Hematopoietic multipotent progenitor cell treated with erythropoietin and hydrocortisone succinate and interleukin-3 and kit ligand, for 8 days (in vitro differentiated cells): ENCODE measurements around the gene ZNF674.
"Not testable (repeated sequence)": the region's sequence is repeated elsewhere in the genome, so short reads cannot be mapped to it uniquely, and the experiment has no call there.

Experiments used
- DNase-seq: peaks from one replicate; pipeline ENCODE4 v3.0.0-alpha.2; 2015

Gene ZNF674

GRCh38 chrX:46461660-46462191 lies 83.5 kb downstream of the ZNF674 start:
- no peak for DNase-seq

DNA sequence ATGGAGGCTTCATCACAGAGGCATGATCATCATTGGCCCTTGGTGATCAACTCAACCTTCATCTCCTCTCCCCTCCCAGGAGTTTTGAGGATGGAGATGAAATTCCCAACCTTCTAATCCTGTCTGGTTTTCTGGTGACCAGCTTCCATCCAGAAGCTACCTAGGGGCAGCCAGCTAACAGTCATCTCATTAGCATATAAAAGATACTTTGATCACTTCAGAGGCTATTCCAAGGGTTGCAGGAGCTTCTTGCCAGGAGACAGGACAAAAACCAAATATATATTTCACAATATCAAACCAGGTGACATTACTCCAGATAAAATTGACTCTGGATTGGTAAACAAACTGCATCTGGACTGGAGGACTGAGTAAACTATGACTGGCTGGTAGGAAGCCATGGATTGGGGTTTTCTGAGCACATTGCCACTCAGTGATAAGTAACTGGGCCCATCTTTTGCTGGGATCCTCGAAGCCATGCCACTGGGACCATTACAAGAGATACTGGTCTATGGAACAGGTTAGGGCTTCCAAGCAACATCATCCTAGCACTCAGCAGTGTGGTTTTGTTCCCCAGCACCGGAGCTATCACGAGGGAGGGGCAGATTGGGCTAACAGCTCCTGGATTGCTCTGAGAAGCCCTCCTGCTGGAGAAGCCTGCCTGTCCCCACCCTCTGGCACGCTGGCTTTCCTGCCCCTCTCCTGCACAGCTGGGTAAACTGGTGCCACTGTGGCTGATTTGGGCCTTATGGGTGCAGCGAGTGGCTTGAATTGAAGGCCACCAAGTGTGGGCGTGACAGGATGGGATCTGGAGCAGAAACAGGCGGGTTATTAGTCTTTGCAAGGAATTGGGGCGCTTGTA lies 84.2 kb downstream of the ZNF674 start:
- not testable (repeated sequence) for DNase-seq

DNA sequence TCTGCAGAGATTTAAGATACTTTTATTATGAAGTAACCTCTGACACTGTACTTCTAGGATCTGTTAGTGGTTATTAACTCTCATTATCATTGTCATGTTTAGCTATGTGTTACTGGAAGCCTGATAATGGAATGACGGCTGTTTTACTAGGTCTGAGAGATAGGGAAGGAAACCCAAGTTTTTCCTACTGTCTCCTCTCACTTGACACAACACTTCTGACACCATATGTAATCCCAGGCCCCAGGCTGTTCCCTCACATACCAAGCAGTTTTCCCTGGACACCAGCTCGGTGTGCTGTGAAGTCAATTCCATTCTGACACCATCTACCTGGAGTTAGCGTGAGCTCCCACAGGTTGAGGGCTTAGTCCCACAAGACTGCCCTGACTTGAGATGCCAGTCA lies 85.6 kb downstream of the ZNF674 start:
- DNase-seq: no peak

- DNase-seq: no peak
These were observed 88.9 kb downstream of the ZNF674 start for GRCh38 chrX:46456125-46456922.
